Activated CD4-positive, alpha-beta T cell treated with anti-CD3 and anti-CD28 coated beads for 1 hour (primary cell): Measurements from ENCODE around the gene IRS2.

Source experiments
- DNase-seq: peaks from one replicate; pipeline ENCODE4 v3.0.0-alpha.2; 2020

Gene IRS2

DNA sequence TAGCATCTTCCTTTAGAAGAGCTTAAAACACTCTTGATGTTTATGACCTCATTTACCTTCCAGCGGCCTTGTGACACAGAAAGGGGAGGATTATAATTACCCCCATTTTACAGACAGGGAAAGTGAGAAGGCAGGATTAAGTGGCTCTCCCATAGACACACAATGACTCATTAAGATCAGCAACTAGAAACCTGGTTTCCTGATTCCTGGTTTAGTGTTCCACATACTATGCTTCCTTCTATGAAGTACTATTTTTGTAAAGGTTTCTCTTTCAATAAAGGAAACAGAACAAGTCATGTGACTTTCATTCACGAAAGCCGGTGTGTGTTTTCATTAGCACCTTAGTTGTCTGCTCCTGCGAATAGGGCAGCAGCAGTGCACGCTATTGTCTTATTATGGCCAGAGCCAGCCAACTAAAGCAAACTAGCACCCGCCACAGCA lies 8.3 kb downstream of the IRS2 start:
- no peak for DNase-seq

DNA sequence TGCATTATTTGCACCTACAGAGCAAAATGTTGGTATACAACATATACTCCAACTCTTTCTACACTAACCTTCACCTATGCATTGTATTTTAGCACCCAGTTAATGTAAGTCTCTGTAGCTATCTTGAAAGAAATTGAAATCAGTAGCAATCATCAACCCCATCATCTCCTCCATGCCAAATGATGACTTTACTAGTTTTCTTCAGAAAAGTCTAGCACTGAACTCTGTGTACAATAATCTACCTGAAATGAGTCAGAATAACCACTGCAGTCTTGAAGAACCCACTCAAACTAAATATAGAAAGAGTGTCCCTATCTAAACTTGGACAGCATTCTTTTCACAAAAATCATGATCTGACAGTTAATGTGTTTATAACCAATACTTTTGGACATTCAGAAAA lies 9.8 kb downstream of the IRS2 start:
- DNase-seq = no peak

DNA sequence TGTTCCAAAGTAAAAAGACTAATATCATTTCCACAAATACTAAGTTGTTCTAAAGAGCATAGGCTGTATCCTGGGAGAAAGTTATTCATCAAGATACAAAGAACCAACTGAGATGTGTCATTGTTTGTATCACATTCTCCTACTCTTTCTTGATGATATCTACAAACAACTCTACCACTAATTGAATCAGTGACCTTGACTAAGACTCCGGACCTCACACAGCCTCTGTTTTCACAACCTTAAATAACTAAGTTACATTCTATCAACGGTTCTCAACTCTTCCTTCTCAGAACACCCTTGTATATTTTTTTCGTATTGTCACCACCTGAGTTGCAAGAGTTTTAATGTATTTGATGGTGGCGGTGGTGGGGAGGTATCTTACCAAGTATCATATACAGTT lies 12.6 kb downstream of the IRS2 start:
- no peak for DNase-seq

DNA sequence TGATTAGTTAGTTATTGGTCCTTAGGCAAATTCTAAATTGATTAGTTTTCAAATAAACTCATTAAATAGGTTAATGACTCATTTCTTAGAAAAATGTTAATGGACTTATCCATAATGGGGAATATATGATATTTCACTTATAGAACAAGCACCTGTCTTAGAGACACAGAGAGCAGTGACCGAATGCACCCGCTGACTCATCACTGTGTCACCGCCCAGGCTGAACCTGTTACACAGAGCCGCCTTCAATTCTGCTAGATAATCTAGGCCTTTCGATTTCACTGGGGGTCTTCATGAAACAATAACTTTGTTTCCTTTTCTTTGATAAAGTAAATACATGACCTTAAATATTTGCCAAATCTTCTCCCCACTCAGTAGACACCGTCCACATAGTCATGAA lies 13.1 kb downstream of the IRS2 start:
- DNase-seq = no peak

DNA sequence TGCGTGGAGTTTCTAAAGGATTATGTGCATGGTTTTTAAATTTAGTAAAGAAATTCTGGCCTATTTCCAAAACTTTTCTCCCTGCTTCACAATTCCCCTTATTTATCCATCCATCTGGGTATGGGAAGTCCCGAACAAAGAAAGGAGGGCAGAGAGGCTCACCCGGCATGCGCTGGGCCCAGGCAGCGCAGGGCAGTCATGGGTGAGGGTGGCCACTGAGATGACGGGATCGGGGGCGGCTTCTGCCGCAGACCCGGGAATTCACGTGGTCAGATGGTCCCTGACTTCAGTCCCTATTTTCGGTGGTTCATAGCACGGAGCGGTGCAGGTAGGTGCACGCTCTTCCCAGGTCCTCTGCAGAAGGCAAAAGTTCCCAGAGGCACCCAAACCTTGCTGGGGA lies 14.5 kb downstream of the IRS2 start:
- no peak for DNase-seq

- DNase-seq = no peak
Observed at GRCh38 chr13:109770436-109770835, 15.9 kb downstream of the IRS2 start.

- no peak for DNase-seq
Observed at GRCh38 chr13:109769921-109770320, 16.5 kb downstream of the IRS2 start.

DNA sequence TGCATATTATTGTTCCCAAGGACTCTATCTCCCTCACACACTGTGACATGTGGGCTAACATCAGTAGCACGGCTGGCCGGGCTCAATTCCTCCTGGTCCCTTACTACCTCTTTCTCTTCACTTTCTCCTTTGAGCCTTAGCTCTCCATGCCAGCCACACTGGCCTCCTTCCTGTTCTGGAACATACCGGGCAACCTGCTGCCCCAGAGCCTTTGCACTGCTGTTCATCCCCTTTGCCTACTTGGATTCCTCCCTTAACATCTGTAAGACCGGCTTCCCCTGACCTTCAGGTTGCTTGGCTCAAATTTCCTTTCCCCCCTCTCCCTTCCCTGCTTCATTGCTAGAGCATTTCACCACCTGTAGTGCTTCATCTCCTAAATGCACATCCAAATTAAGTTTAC lies 17.1 kb downstream of the IRS2 start:
- no peak for DNase-seq

GRCh38 chr13:109768616-109769015 lies 17.8 kb downstream of the IRS2 start:
- DNase-seq = no peak

DNA sequence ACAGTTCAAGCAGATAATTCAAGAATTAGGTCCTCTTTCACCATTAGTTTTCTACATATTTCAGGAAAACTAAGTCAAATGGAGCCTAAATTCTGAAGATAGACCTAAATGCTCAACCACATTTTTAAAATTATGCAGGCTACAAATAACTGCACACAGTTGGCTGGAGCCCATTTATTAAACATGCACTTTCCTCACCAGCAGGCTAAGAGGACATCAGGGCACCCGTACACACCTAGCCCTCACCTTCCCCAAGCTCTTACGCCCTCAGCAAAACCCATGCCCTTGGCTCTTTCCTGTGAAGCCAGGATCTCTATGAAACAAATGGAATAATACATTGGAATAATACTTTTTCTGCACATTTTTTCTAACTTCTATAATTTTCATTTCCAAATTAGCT lies 18.2 kb downstream of the IRS2 start:
- no peak for DNase-seq

GRCh38 chr13:109767023-109767422 lies 19.4 kb downstream of the IRS2 start:
- no peak for DNase-seq

GRCh38 chr13:109764470-109765291 lies 21.7 kb downstream of the IRS2 start:
- no peak for DNase-seq

DNA sequence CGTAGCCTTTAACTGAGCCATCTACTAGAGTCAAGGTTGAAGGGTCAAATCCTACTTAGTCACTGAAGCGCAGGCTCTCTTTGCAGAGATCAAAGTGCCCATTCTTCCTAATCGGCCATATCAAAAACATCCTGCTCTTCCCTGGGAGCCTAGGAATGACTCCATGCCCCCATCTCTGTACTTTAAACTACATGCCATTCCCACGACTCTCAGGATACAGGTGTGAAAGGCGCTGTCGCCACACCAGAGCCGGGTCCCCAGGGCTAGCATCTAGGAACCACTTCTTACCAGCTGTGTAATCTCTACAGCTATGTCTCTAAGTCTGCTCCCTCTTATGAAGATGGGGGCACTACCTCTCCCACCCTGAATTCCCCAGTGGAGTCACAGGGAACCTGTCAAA lies 22.3 kb downstream of the IRS2 start:
- DNase-seq = no peak

DNA sequence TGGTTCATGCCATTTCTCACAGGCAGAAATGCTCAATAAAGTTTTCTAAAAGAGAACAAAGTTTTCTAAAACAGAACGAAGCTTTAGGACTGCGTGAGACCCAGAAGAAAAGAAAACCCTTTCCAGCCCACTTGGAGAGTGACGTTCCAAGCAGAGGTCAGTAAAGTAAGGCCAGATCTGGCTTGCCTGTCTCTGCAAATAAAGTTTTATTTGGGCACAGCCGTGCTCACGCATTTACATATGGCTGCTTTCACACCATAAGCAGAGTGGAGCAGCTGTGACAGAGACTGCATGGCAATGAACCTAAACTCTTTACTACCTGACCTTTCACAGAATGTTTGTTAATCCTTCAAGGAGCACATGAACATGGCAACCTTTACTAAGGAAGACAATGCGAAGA lies 23.6 kb downstream of the IRS2 start:
- no peak for DNase-seq

GRCh38 chr13:109761695-109762094 lies 24.7 kb downstream of the IRS2 start:
- DNase-seq = no peak

DNA sequence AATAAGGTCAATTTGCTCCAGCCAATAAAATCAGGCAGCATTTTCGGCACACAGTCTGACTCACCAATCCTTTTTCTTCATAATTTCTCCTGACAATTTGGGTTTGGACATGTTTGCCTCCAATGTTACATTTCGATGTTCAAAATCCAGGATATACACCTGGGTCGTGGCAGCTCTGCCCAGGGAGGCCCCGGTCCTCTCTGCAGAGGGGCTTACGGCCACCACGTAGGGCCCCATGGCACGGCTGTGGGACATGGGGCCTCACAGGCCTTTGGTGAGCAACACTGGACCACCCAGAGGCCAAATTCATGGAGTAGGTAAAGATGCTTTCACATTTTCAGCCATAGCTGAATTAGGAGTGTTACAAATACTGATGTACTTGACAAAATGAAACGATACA lies 25.4 kb downstream of the IRS2 start:
- DNase-seq = no peak

GRCh38 chr13:109760402-109760801 lies 26.0 kb downstream of the IRS2 start:
- no peak for DNase-seq

DNA sequence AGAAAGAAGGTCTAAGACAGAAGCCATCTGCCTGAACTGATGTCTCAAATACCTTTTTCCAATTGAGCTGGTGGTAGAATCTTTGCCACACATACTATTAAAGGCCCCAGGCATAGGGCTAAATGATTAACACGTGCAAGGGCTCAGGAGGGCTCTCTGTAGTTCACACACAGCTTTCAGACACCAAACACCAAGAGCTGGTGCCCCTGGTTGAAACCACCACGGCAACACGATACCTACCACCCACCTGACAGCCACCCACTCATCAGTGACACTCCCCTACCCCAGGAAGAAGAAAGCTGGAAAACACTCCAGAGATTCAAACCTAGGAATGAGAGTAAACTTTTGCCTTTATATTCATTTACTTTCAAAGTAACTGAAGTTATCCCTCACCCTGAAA lies 26.8 kb downstream of the IRS2 start:
- no peak for DNase-seq

DNA sequence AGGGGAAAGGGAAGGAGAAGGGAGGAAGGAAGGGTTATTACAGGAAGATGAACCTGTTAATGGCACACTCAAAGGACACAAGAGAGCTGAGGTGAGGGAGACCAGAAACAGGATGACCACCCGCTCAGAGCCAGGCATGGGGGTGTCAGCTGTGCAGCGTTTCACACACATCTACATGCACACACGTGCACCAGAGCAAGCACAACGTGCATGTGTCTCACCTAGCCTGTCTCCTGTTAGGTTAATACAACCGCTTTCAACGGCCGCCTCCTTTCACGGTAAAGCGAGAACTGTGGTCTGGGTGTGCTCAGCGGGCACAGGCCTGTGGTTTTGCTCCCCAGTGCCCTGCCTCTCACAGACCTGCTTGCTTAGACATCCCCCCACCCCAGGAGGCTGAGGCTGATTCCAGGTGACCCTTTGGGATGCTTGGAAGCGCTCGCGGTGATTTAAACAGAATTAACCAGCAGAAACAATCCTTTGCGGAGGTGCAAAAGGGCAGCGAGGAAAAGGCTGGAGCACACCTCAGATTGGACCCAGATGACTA lies 27.4 kb downstream of the IRS2 start:
- no peak for DNase-seq

DNA sequence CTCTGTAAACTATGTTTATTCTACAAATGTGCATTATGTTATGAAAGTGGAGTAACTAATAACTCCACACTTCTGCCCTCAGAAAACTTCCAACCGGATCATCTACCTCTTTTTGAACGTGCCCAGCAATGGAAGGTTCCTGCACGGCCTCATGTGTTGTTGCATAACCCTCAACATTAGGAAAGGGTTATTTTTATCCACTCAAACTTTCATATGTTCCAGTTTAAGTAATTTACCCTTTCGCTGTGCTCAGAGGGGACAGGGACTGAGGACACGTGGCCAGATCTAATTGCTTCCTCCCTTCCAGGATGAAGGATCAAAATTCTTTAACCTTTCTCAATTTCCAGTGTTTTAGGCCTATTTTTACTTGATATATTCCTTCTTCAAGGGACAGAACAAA lies 29.6 kb downstream of the IRS2 start:
- no peak for DNase-seq

GRCh38 chr13:109755997-109756396 lies 30.4 kb downstream of the IRS2 start:
- no peak for DNase-seq

DNA sequence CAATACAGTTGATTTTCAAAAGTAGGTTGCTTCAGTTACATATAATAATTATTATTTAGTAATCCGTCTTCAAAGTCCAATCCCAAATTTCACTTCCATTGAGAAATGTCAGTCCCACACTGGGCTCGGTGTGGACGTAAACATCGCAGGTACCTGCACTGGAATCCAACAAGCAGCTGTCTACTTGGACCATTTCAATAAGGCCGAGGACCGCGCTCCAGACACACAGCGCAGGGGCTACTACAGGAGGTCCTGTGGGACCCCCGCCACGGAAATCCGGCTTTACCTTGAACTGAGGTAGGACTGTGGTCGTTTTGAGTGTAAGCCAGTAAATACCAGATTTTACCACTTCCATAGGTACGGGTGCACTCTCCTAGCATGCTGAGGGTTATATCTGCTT lies 30.8 kb downstream of the IRS2 start:
- no peak for DNase-seq

- DNase-seq = no peak
Observed at GRCh38 chr13:109751477-109751876, 34.9 kb downstream of the IRS2 start.

GRCh38 chr13:109750221-109750775 lies 36.1 kb downstream of the IRS2 start:
- DNase-seq = no peak

GRCh38 chr13:109749365-109749764 lies 37.0 kb downstream of the IRS2 start:
- DNase-seq = no peak
